Measurements from ENCODE around the gene POLD4.

Gene POLD4

DNA sequence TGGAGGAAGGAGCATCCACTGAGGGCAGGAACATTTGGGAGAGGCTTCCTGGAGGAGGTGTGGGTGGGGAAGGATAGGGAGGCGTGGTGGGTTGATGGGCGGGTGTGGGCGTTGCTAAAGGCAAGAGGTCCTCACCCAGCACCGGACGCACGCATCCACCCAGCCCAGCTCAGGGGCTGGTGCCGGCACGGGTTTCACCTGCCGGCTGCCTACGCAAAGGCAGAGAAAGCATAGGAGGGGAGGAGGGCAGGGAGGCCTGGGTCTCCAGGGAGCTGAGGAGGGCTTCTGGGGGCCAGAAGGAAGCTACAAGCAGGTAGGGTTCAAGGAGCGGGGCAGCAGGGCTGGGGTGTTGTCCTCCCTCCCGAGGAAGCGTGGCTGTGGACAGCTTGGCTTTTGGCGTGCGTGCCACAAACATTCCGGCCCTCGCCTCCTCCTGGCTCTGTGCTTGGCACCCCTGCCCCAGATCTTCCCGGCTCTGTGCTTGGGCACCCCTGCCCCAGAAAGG, 42.2 kb downstream of the POLD4 start:
- Histone ChIP-seq H3K4me3 (ENCODE audit: low read depth, low read length) (no peak overlapping the region), H3K27me3 (replicated peaks) (no peaks in the 10 kb centered on the region), H3K36me3 (replicated peaks) (peaks cover 11% of the 10 kb centered on the region), H3K27ac (no peak overlapping the region)
- TF ChIP-seq CTCF (IDR thresholded peaks at IDR 0.05; ENCODE audit: low read depth, low read length, missing control alignments) = no peak
- in situ Hi-C loops (cut with HindIII; ENCODE audit: low pct_ligation_motif_present, low sequenced_read_pairs) = no loop called here
- DNase-seq = no peak

- DNase-seq = no peak
- peaks cover 11% of the 10 kb centered on the region for H3K36me3 ChIP-seq (replicated peaks)
- H3K4me3 ChIP-seq (ENCODE audit: low read depth, low read length) = no peak overlapping the region
- TF ChIP-seq CTCF (IDR thresholded peaks at IDR 0.05; ENCODE audit: low read depth, low read length, missing control alignments) = no peak
- H3K27ac ChIP-seq = no peak overlapping the region
- in situ Hi-C loops (cut with HindIII; ENCODE audit: low pct_ligation_motif_present, low sequenced_read_pairs) = no loop called here
- no peaks in the 10 kb centered on the region for H3K27me3 ChIP-seq (replicated peaks)
These were observed 42.9 kb downstream of the POLD4 start for GRCh38 chr11:67310246-67311050.

- no peak for TF ChIP-seq CTCF (IDR thresholded peaks at IDR 0.05; ENCODE audit: low read depth, low read length, missing control alignments)
- peaks cover 11% of the 10 kb centered on the region for H3K36me3 ChIP-seq (replicated peaks)
- in situ Hi-C loops (cut with HindIII; ENCODE audit: low pct_ligation_motif_present, low sequenced_read_pairs) = no loop called here
- H3K27ac ChIP-seq = no peak overlapping the region
- no peak overlapping the region for H3K4me3 ChIP-seq (ENCODE audit: low read depth, low read length)
- H3K27me3 ChIP-seq (replicated peaks) = no peaks in the 10 kb centered on the region
- DNase-seq = no peak
These were observed 43.7 kb downstream of the POLD4 start for GRCh38 chr11:67309661-67310061.

DNA sequence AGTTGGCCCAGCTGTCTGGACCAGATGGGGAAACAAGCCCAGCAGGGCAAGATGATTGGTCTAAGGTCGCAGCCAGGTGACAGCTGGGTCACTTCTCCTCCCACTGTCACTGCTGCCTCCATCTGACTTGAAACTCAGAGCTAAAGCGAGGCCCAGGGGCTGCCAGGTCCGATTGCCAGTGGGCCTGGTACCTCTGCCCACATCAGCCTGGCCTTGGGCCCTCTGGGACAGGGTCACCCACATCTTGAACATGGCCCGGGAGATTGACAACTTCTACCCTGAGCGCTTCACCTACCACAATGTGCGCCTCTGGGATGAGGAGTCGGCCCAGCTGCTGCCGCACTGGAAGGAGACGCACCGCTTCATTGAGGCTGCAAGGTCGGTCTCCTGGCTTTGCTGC, 44.2 kb downstream of the POLD4 start:
- H3K36me3 ChIP-seq (replicated peaks) = peaks cover 11% of the 10 kb centered on the region
- in situ Hi-C loops (cut with HindIII; ENCODE audit: low pct_ligation_motif_present, low sequenced_read_pairs) = no loop called here

DNA sequence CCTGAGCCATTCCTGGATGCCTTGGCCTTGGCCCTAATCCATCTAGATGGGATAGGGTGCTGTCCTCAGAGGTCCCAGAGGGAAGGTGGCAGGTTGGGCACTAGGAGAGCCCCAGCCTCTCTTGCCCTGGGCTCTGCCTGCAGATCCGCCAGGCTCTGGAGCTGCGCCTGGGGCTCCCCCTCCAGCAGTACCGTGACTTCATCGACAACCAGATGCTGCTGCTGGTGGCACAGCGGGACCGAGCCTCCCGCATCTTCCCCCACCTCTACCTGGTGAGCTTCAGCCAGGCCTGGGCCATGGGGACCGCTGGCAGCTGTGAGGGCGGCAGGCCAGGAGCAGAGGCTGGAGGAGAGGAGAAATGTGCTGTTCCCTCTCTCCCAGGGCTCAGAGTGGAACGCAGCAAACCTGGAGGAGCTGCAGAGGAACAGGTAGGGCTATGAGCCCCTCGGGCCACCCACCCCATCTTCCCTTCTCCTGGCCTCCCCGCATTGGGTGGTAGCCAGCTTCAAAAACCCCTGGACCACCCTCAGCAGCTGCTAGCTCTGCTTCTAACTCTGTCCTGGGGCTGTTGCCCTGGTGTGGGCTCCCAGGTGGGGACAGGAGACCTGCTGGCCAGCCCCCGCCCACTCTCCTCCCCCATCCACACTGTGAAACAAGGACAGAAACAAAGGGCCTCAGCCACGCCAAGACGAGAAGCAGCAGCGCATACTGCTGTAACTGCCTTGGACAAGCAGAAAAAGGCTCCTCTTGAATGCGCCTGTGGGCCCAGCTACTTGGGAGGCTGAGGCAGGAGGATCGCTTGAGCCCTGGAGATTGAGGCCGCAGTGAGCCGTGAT, 45.1 kb downstream of the POLD4 start:
- Histone ChIP-seq H3K36me3 (replicated peaks) (peaks cover 11% of the 10 kb centered on the region), H3K27me3 (replicated peaks) (no peaks in the 10 kb centered on the region), H3K4me3 (ENCODE audit: low read depth, low read length) (no peak overlapping the region), H3K27ac (no peak overlapping the region)
- in situ Hi-C loops (cut with HindIII; ENCODE audit: low pct_ligation_motif_present, low sequenced_read_pairs) = no loop called here
- no peak for TF ChIP-seq CTCF (IDR thresholded peaks at IDR 0.05; ENCODE audit: low read depth, low read length, missing control alignments)
- DNase-seq = no peak

More for the DNA sequence above, 44.2 kb downstream of the POLD4 start:
- H3K27ac ChIP-seq = no peak overlapping the region
- no peak for DNase-seq
- no peaks in the 10 kb centered on the region for H3K27me3 ChIP-seq (replicated peaks)
- H3K4me3 ChIP-seq (ENCODE audit: low read depth, low read length) = no peak overlapping the region
- no peak for TF ChIP-seq CTCF (IDR thresholded peaks at IDR 0.05; ENCODE audit: low read depth, low read length, missing control alignments)

Data from brain microvascular endothelial cell (primary cell).